GM12878 (cell line): ENCODE measurements around the gene MSI2. TPM values are rescaled to one million over a fixed set of nuclear protein-coding genes. Genes with fewer than 3 reads are reported as not detected.

Experiments used
- ATAC-seq: fragments of 200-7000 bp; cut with Tn5 transposase; 3 replicates; pipeline ENCODE4 v1.9.1; 2020; ENCODE audit warnings: mild to moderate bottlenecking, moderate library complexity
- BruUV-seq: library from RNA; stranded (reverse); fragments of 400-500 nt; replicated peaks from 2 replicates; lab custom pipeline; 2021; lab: Mats Ljungman, UMichigan
- CTCF ChIA-PET: fragments of 300-600 bp; sonication (Branson Sonifier 250); formaldehyde crosslinking; extraction: SDS; loops from one replicate; lab custom pipeline; 2021; ENCODE audit warnings: inconsistent platforms; lab: Yijun Ruan, JAX
- POLR2A ChIA-PET: fragments of 350-600 bp; formaldehyde crosslinking; extraction: SDS; loops from one replicate; lab custom pipeline; 2021; ENCODE audit warnings: inconsistent platforms; lab: Charles Lee
- RAD21 ChIA-PET: fragments of 300-600 bp; sonication (Branson Sonifier 250); formaldehyde crosslinking; loops from one replicate; lab custom pipeline; 2023; ENCODE audit warnings: antibody characterized with exemption; ENCODE audit not compliant: unreplicated experiment; lab: Charles Lee
- SMC1A ChIA-PET: fragments of 300-600 bp; sonication (Branson Sonifier 250); formaldehyde crosslinking; loops from one replicate; lab custom pipeline; 2023; ENCODE audit not compliant: unreplicated experiment, uncharacterized antibody; lab: Charles Lee
- DNase-seq: peaks from one replicate; pipeline ENCODE4 v3.0.0-alpha.2; 2011; ENCODE audit warnings: low read depth, low spot score
- FAIRE-seq: peaks from 3 replicates; lab custom pipeline; 2011; peaks lifted over from hg19 to GRCh38; lab: Jason Lieb, UNC
- H2AFZ ChIP-seq: 2 replicates; pipeline ENCODE4 v1.6.0; 2011; ENCODE audit warnings: low read depth, low read length, control low read depth; ENCODE audit not compliant: control insufficient read depth
- H3K27ac ChIP-seq: 2 replicates; pipeline ENCODE4 v1.5.1; 2011; ENCODE audit warnings: control low read depth; ENCODE audit not compliant: control insufficient read depth, insufficient read depth
- H3K27me3 ChIP-seq, 2 experiments: replicated peaks in 1 of 2; 2 replicates each; pipeline versions ENCODE4 v1.6.0 to v1.6.1; 2011; ENCODE audit warnings: low read length in 1 of 2; ENCODE audit not compliant: control insufficient read depth in 2 of 2, insufficient read depth in 2 of 2
- H3K36me3 ChIP-seq, 2 experiments: 2 replicates each; pipeline ENCODE4 v1.5.1; 2011; ENCODE audit warnings: low read length in 1 of 2; ENCODE audit not compliant: control insufficient read depth in 2 of 2, insufficient read depth in 2 of 2
- H3K4me1 ChIP-seq: 2 replicates; pipeline ENCODE4 v1.6.1; 2011; ENCODE audit warnings: mild to moderate bottlenecking, low read length, moderate library complexity, mixed read lengths; ENCODE audit not compliant: control insufficient read depth, insufficient read depth
- H3K4me2 ChIP-seq: 2 replicates; pipeline ENCODE4 v1.6.0; 2011; ENCODE audit warnings: control low read depth; ENCODE audit not compliant: control insufficient read depth, insufficient read depth
- H3K4me3 ChIP-seq: fragments of 200-600 bp; sonication (generic); 2 replicates; pipeline ENCODE4 v1.5.1; 2016
- H3K79me2 ChIP-seq: 2 replicates; pipeline ENCODE4 v1.6.0; 2011; ENCODE audit warnings: low read length; ENCODE audit not compliant: control insufficient read depth, insufficient read depth
- H3K9ac ChIP-seq: 2 replicates; pipeline ENCODE4 v1.8.0; 2011; ENCODE audit warnings: low read length, control low read depth, mixed read lengths; ENCODE audit not compliant: control insufficient read depth, insufficient read depth
- H3K9me3 ChIP-seq: replicated peaks from 3 replicates; pipeline ENCODE4 v1.5.1; 2011; ENCODE audit warnings: mild to moderate bottlenecking, low read length; ENCODE audit not compliant: control insufficient read depth, insufficient read depth
- H4K20me1 ChIP-seq: 2 replicates; pipeline ENCODE4 v1.6.0; 2011; ENCODE audit not compliant: control insufficient read depth, insufficient read depth
- CREM ChIP-seq: IDR thresholded peaks from 2 replicates; pipeline ENCODE4 v1.6.1; 2014; ENCODE audit warnings: antibody characterized with exemption, low read depth
- HDAC6 ChIP-seq: fragments of 200-600 bp; sonication (generic); IDR thresholded peaks from one replicate; pipeline ENCODE4 v1.8.0; 2017; ENCODE audit warnings: antibody characterized with exemption; ENCODE audit not compliant: unreplicated experiment
- HDGF ChIP-seq: fragments of 450-650 bp; IDR thresholded peaks from 2 replicates; pipeline ENCODE4 v1.6.1; 2016; ENCODE audit warnings: antibody characterized with exemption
- IKZF2 ChIP-seq, 2 experiments: fragments of 450-650 bp; IDR thresholded peaks; 2 replicates each; pipeline ENCODE4 v1.6.1; 2017; ENCODE audit warnings: mild to moderate bottlenecking in 2 of 2, moderate library complexity in 2 of 2
- PAX8 ChIP-seq: fragments of 450-650 bp; IDR thresholded peaks from 2 replicates; pipeline ENCODE4 v1.6.1; 2017; ENCODE audit warnings: mild to moderate bottlenecking, moderate library complexity
- PRDM15 ChIP-seq: fragments of 450-650 bp; formaldehyde crosslinking; IDR thresholded peaks from 2 replicates; pipeline ENCODE4 v1.4.0; 2020; ENCODE audit warnings: mild to moderate bottlenecking, moderate library complexity
- SMAD1 ChIP-seq: fragments of 450-650 bp; IDR thresholded peaks from 2 replicates; pipeline ENCODE4 v1.6.1; 2018; ENCODE audit warnings: mild to moderate bottlenecking, low read depth; ENCODE audit not compliant: partially characterized antibody
- TBL1XR1 ChIP-seq: IDR thresholded peaks from 2 replicates; pipeline ENCODE4 v1.6.1; 2012; ENCODE audit warnings: low read depth, low read length, improper control_type of control experiment
- TCF3 ChIP-seq: IDR thresholded peaks from 2 replicates; pipeline ENCODE4 v1.6.1; 2012; ENCODE audit warnings: low read depth, mild to moderate bottlenecking, low read length, borderline replicate concordance; ENCODE audit not compliant: insufficient read depth
- WGBS: methylation state at CpG from one replicate; pipeline ENCODE4 v1.1.6; 2016; ENCODE audit warnings: low lambda C conversion rate; ENCODE audit not compliant: insufficient replicate concordance, insufficient coverage; ENCODE audit errors: missing lambda C conversion rate; 5-methylcytosine and 5-hydroxymethylcytosine counted together
- in situ Hi-C: fragments of 300-500 bp; cut with MboI; formaldehyde crosslinking; loops from 9 replicates; pipeline ENCODE4 v1.14.3; 2018; ENCODE audit warnings: mixed read lengths
- intact Hi-C: fragments of 100-400 bp; cut with micrococcal nuclease; formaldehyde crosslinking; loops from one replicate; pipeline ENCODE4 v1.14.2; 2022; ENCODE audit not compliant: unreplicated experiment
- polyA plus RNA-seq, 11 experiments: library from polyadenylated mRNA; depleted of rRNA in 4 of 11; unstranded in 6 of 11; stranded (reverse) in 5 of 11; fragments of >200 nt; fragmentation: Nextera tagmentation in 4 of 11; fragmentation: Illumina TruSeq in 1 of 11; extraction: Ambion mirVana in 4 of 11; extraction: Trizol in 1 of 11; gene quantifications; 1 replicate in 1 of 11; 2 replicates in 10 of 11; pipeline versions ENCODE4 v1.2.1 to v1.2.3, GENCODE V29; 2011 to 2016; ENCODE audit warnings: inconsistent platforms in 2 of 11, missing spikeins in 2 of 11, low read depth in 1 of 11
- total RNA-seq, 4 experiments: library from RNA; depleted of rRNA in 3 of 4; stranded (reverse); fragments of >200 nt in 3 of 4; fragmentation: Illumina TruSeq in 1 of 4; extraction: Trizol in 1 of 4; gene quantifications; 2 replicates each; pipeline versions ENCODE4 v1.2.1 to v1.2.3, GENCODE V29; 2013 to 2021

MSI2 gene
- total and polyA plus RNA-seq, 10 of the 15 experiments (the other 5 are each of a cell fraction or from before 2014, with no cell fraction given) = 6.1 to 76.1 (median 42.0) TPM

- TF ChIP-seq PRDM15 (CRISPR knock-in tag) (no peak), TCF3 (no peak), IKZF2 (IDR thresholded peaks at IDR 0.05) (no peak)
These were observed 337.6 kb downstream of the MSI2 start (continued) for GRCh38 chr17:57593739-57594462.

DNA sequence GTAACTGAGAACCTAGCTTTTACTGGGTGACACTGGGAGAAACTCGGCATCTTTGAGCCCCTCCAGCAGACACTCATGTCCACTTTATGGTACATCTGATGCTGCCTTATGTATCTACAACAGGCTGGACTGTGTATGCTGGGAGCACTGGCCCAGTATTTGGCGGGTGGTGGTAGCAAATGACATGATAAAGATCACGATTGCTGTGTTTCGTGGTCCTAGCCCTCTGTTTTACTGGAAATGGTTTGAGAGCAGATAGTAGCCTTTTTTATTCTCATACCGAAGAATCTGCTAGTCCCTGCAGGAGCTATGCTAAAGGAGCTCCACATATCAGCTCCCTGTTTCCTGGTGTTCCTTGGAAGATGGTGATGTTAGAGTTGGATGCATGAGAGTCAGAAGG, 338.4 kb downstream of the MSI2 start:
- intact Hi-C loops = no loop called here
- Histone ChIP-seq H3K9me3 (no peaks in the 10 kb centered on the region; the same call in 2 of the 3 replicates), H3K4me3 (no peak overlapping the region), H3K27ac (no peak overlapping the region), H2AFZ (no peak overlapping the region), H3K79me2 (no peaks in the 10 kb centered on the region), H4K20me1 (no peaks in the 10 kb centered on the region), H3K27me3 (no peaks in the 10 kb centered on the region), H3K4me1 (peaks cover 10% of the 10 kb centered on the region), H3K9ac (no peak overlapping the region), H3K36me3 (peaks cover 7 to 10% of the 10 kb centered on the region in 2 experiments), H3K4me2 (no peak overlapping the region)
- SMC1A ChIA-PET = interaction anchor here (1.1 kb wide), 2 partner anchors 17 to 28 kb away, joined by 3 read pairs; no protein-coding TSS in a partner anchor
- CTCF ChIA-PET = interaction anchor here (1.3 kb wide), 1 partner anchor 77 kb away, joined by 6 read pairs; no protein-coding TSS in a partner anchor
- RAD21 ChIA-PET = interaction anchor here (0.8 kb wide), 1 partner anchor 9 kb away, joined by 4 read pairs; no protein-coding TSS in a partner anchor
- in situ Hi-C loops = no loop called here
- no TSS peak for BruUV-seq
- no peak for ATAC-seq
- POLR2A ChIA-PET = interaction anchor here (0.7 kb wide), 1 partner anchor 16 kb away, joined by 3 read pairs; no protein-coding TSS in a partner anchor
- WGBS = 95% methylated on average over 5 of the region's 5 CpGs
- no peak for DNase-seq
- TF ChIP-seq PAX8 = no peak
- TF ChIP-seq TBL1XR1 = no peak
- TF ChIP-seq HDGF = no peak
- no peak for TF ChIP-seq HDAC6
- no peak for TF ChIP-seq SMAD1
- no peak for TF ChIP-seq CREM
- no peak for FAIRE-seq
